ENCODE data around the gene S100A4. TPM values are rescaled to one million over a fixed set of nuclear protein-coding genes. Genes with fewer than 3 reads are reported as not detected.
"Not testable (repeated sequence)": the region's sequence is repeated elsewhere in the genome, so short reads cannot be mapped to it uniquely, and the experiment has no call there.

The S100A4 gene
- total RNA-seq: 100 to 1,000 TPM; 144 to 156 TPM

GRCh38 chr1:153545067-153546055 is at the start of gene S100A4:
Gene S100A4, minus strand, starts transcription at chr1:153545806. Its CDS starts 1,012 bp downstream, at chr1:153544794.
- DNase-seq (ENCODE audit: low spot score): peak; percentile 97
- no peaks in the 10 kb centered on the region for H3K27me3 ChIP-seq
- H3K36me3 ChIP-seq: no peaks in the 10 kb centered on the region
- no peak for TF ChIP-seq CTCF (IDR thresholded peaks at IDR 0.05)
- H3K9me3 ChIP-seq: no peaks in the 10 kb centered on the region
- peak within 1 kb of the TSS; percentile 42 to 46 for H3K4me3 ChIP-seq
- H3K4me1 ChIP-seq: peaks cover 0 to 83% of the 10 kb centered on the region in 2 donors
- peak within 1 kb of the TSS; percentile 83 for H3K27ac ChIP-seq

DNA sequence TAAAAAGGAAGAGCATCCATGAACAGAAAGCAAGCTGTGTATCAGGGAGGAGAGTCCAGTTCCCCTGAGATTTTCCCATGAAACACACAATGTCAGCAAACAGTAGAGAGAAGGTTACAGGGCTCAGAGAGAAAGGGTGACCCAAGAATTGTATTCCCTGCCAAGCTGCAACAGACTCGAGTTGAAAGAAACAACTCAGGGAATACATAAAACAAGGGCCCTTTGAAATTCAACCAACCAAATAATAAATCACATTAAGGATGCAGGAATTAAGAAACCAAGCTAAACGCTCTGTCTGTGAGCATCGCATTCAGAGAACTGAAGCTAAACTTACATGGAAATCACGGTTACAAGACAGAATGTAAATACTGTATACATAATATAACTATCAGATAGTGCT is 47.1 kb upstream of the S100A4 start:
- Histone ChIP-seq H3K4me3 (no peak overlapping the region), H3K27me3 (no peaks in the 10 kb centered on the region), H3K4me1 (no peaks in the 10 kb centered on the region), H3K9me3 (no peaks in the 10 kb centered on the region), H3K36me3 (no peaks in the 10 kb centered on the region), H3K27ac (no peak overlapping the region)
- TF ChIP-seq CTCF (IDR thresholded peaks at IDR 0.05): no peak
- DNase-seq (ENCODE audit: low spot score): no peak

DNA sequence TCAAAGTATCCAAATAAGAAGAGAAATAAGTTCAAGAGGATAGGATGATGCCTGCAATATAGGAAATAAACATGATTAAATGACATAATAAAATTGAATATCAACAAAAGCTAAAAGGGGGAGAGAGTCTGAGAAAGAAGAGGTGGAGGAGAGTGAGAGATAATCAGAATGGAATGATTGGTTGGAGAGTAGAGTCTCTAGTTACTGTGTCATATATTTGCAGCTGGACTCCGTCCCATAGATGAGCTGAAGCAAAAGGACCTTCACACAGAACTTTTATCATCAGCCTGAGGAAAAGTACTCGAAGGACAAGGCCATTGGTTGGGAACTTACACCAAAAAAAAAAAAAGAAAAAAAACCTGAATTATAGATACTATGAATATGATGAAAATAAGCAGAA is 42.9 kb upstream of the S100A4 start:
- no peaks in the 10 kb centered on the region for H3K27me3 ChIP-seq
- H3K27ac ChIP-seq: no peak overlapping the region
- H3K4me1 ChIP-seq: peaks cover 0 to 10% of the 10 kb centered on the region in 2 donors
- no peak for DNase-seq (ENCODE audit: low spot score)
- H3K9me3 ChIP-seq: no peaks in the 10 kb centered on the region
- no peaks in the 10 kb centered on the region for H3K36me3 ChIP-seq
- no peak overlapping the region for H3K4me3 ChIP-seq
- no peak for TF ChIP-seq CTCF (IDR thresholded peaks at IDR 0.05)

GRCh38 chr1:153588033-153588432 is 42.4 kb upstream of the S100A4 start:
- not testable (repeated sequence) for H3K36me3 ChIP-seq; H3K4me3 ChIP-seq; DNase-seq (ENCODE audit: low spot score); H3K27ac ChIP-seq; H3K9me3 ChIP-seq; H3K27me3 ChIP-seq
- H3K4me1 ChIP-seq: peaks cover 0 to 10% of the 10 kb centered on the region in 2 donors

GRCh38 chr1:153587314-153587713 is 41.7 kb upstream of the S100A4 start:
- H3K4me3 ChIP-seq: no peak overlapping the region
- no peaks in the 10 kb centered on the region for H3K27me3 ChIP-seq
- no peaks in the 10 kb centered on the region for H3K36me3 ChIP-seq
- DNase-seq (ENCODE audit: low spot score): no peak
- TF ChIP-seq CTCF (IDR thresholded peaks at IDR 0.05): no peak
- H3K9me3 ChIP-seq: no peaks in the 10 kb centered on the region
- H3K27ac ChIP-seq: no peak overlapping the region
- H3K4me1 ChIP-seq: peaks cover 0 to 10% of the 10 kb centered on the region in 2 donors

- Histone ChIP-seq H3K36me3 (no peaks in the 10 kb centered on the region), H3K9me3 (no peaks in the 10 kb centered on the region), H3K4me3 (no peak overlapping the region), H3K27ac (no peak overlapping the region), H3K4me1 (peaks cover 0 to 10% of the 10 kb centered on the region in 2 donors), H3K27me3 (no peaks in the 10 kb centered on the region)
- no peak for DNase-seq (ENCODE audit: low spot score)
- TF ChIP-seq CTCF (IDR thresholded peaks at IDR 0.05): no peak
Observed at GRCh38 chr1:153586347-153586746, 40.7 kb upstream of the S100A4 start.

Data from right atrium auricular region (tissue), 2 donors.